NCI-H2081 treated with DMSO at 0.1 percent for 48 hours (cell line): Measurements from ENCODE around the gene CAPZA1.
"Not testable (repeated sequence)": the region's sequence is repeated elsewhere in the genome, so short reads cannot be mapped to it uniquely, and the experiment has no call there.

Source experiments
- DNase-seq: peaks from one replicate; lab custom pipeline; 2025; lab: John Stamatoyannopoulos, UW

Gene CAPZA1

DNA sequence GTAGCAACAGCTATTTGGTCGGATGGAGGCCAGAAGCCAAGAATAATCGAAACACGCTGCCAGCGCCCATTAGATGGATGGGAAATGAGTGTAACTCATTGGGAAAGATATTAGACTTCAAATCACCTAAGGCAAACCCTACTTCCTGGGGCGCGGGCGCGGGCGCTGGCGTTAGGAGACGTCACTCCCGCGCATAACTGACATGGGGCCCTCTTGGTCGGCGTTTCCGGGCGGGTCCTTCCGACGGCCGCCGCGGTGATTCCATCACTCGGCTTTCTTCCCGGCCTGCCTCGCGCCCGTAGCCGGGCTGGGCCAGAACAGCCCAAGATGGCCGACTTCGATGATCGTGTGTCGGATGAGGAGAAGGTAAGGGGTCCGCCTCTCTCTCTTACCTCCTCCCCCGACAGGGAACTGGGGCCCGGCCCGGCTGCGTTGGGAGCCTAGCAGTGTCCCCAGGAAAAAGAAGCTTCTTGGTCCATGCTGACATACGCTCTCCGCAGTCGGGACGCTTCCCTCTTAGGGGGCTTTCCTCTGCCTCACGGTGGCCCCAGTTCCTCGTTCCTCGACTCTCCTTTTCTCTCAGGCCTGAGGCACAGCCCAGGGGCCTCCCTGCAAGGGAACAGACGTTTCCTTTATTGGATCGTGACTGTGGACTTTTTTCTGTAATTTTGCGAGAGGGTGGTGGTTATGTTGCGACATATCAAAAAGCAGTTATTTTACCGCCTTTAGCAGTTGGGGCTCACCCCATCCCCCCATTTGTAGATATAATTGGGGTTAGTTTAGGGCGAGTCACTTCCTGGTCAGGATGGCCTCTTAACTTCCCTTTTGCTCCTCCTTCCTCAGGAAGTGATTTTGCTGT, at the start of gene CAPZA1:
CAPZA1 (plus strand) TSS at position 315 of the 859 bp plus-strand sequence; CDS start at position 328, 13 bp downstream.
- peak; percentile 64 for DNase-seq

DNA sequence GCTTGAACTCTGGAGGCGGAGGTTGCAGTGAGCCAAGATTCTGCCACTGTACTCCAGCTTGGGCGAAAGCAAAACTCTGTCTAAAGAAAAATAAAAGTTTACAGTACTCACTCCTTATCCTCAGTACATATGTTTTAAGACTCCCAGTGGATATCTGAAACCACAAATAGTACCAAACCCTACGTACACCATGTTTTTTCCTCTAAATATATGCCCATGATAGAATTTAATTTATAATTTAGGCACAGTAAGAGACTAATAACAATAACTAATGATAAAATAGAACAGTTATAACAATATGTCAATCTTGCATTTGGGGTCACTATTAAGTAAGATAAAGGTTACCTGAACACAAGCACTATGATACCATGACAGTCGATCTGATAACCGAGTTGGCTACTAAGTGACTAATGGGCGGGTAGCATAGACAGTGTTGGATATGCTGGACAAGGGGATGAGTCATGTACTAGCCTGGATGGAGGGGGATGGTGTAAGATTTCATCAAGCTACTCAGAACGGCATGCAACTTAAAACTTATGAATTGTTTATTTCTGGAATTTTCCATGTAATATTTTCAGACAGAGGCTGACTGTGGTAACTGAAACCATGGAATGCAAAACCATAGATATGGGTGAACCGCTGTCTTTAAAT, 44.4 kb upstream of the CAPZA1 start:
- DNase-seq, result no peak

DNA sequence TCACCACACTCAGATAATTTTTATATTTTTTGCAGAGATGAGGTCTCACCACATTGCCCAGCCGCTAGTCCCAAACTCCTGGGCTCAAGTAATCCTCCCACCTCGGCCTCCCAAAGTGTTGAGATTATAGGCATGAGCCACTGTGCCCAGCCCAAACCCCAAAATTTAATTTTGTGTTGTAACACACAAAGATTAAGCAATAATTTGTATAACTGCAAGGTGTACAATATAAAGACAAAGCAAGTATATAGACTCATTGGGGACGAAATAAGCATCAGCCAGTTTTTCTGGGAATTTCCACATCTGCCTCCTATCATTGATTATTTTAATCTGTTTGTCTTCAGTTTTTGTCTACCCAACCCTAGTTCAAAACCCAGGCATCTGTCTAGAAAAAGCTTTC, 43.4 kb upstream of the CAPZA1 start:
- DNase-seq, result no peak

DNA sequence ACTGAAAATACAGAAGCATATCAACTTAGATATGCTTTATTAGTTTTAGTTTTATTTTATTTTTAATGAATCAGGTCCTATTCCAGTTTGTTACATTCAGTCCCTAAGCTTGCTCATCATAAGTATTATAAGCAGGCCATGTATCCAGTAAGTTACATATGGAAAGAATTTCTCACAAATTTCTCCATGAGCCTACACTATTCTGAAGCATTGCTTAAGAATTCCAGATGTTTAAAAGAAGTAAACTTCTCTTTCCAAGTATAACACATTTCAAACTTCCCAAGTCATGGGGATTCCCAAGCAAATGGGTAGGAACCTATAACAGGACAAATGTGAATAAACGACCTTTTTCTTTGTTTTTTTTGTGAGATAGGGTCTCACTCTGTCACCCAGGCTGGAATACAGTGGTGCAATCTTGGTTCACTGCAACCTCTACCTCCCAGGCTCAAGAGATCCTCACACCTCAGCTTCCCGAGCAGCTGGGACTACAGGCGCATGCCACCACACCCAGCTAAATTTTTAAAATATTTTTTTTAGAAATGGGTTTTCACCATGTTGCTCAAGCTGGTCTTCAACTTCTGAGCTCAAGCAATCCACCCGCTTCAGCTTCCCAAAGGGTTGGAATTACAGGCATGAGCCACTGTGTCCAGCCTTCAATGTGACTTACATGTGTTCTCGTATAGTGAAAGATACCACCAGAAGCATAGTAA, 39.7 kb upstream of the CAPZA1 start:
- no peak for DNase-seq

DNA sequence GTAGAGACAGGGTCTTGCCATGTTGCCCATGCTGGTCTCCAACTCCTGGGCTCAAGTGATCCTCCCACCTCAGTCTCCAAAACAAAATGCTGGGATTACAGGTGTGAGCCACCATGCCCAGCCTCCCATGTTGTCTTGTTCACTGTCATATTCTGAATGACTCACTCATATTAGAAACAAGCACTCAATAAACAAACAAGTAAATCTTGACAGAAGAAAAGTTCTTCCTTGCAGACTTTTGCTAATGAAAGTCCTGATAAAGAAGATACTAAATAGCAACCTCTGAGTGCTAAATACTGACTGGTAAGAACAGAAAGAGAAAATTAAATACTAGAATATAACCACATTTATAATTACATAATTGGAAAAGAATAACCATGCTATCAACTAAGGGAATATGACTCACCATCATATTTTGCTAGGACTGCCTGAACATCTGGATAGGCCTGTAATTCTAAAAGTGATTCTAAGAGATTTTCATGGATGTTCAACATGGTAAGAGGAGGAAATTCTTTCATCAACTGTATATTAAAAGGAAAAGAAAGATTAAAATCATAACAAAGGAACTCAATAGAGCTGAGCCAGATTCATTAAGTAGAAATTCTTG, 37.9 kb upstream of the CAPZA1 start:
- no peak for DNase-seq

DNA sequence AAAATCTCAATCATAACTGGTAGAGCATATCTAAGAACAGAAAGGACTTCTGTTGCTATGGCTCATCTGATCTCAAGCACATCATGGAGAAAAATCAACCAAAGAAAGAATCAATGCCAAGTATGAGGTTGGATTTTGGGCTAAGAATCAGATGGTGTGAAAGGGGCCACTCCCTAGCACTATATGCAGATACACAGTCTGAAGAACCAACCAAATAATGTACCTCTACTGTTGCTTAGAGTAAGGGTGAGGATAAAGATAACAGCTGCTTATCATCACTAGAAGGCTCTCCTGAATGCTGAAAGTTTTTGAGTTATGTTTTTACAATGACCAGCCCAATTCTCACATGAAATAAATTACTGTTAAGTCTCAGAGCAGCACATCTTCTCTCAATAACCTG, 36.3 kb upstream of the CAPZA1 start:
- DNase-seq, result no peak

DNA sequence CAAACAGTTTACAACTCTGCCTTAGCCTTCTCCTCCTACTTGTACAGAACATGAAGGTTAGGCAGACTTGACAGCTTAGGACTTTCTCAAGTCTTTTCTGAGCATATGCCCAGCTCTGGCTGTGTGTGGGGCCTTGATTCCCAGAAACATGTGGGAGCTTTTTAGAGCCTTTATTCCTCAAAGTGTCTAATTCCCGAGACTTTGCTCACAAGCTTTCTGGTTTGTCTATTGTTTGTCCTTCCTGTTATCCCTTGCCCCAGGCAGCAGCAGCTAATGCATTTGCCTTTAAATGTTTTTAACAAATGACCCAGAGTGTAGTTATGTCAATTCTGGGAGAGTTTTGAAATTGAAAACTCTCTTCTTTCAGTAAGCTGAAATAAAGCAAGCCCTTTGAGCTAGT, 29.9 kb upstream of the CAPZA1 start:
- no peak for DNase-seq

DNA sequence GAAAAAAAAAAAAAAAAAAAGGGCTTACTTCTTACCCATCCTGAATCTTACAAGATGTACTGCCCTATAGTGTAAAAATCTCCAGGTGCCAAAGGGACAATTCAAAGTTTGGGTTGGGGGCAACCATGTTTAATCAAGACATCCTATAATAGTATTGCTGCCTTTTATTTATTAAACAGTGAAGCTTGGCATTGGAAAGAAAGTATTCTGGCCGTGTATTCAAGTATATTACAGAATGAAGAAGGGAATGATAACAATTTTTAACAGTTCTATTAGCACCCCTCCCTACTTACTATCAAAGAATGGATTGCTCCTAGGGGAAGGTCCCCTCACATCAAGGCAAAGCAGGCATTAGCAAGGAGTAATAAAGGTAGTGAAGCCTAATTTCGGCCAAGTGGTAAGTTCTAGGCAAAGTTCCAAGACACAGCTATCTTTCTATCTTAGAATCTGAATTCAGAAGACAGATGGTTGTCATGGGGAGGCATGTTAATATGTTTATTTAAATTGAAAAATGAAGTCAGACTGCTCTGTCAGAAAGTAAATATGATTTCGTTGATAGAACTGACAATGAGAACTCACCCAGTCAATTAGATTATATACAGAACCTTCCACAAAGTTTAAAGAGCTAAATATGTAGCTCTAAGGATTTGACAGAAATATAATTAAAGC, 25.3 kb upstream of the CAPZA1 start:
- DNase-seq, result no peak

DNA sequence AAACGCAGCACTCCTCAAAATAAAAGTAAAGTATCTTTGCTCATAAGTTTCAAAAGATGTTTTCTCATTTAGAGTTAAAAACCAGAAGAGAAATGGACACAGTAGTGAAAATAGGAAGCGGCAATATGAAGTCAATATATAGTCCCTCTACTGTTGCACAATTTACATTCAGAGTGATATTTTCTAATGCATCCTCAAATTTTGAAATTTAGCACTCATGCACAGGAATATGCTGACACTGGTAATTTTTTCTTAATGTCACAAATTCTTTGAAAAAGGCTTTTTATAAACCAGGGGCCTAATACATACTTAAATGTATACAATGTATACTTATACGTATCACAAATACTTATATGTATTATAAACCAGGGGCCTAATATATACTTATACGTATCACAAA, 20.2 kb upstream of the CAPZA1 start:
- DNase-seq, result no peak

DNA sequence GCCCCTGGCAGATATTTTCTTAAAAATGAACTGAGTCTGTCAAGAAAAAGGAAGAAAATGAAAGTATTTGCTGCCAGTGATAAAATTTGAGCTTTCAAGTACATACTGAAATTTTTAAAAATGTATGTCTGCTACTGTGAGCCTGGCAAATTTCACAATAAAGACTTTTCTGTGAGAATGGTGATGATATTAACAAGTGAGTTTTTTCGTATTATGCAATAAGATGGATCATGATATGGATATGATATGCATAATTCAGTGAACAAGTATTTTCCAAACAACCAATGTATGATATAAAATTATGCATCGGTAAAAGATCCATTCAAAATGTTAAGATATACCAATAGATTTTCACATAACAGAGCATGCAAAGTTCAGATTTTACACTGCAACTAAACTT, 16.6 kb upstream of the CAPZA1 start:
- DNase-seq, result no peak

DNA sequence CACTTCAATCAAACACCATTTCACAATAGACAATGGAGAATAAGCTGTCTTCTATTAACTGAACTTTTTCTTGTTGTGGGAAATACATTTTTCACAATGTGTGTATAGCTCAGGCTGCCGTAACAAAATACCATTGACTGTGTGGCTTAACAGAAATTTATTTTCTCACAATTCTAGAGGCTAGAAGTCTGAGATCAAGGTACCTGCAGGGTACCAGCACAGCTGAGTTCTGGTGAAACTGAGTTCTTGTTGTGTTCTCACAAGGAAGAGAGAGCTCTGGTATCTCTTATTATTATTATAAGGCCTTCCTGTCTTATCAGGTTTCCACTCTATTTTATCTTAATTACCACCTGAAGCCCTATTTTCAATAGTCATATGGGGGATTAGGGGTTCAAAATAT, 16.1 kb upstream of the CAPZA1 start:
- no peak for DNase-seq

DNA sequence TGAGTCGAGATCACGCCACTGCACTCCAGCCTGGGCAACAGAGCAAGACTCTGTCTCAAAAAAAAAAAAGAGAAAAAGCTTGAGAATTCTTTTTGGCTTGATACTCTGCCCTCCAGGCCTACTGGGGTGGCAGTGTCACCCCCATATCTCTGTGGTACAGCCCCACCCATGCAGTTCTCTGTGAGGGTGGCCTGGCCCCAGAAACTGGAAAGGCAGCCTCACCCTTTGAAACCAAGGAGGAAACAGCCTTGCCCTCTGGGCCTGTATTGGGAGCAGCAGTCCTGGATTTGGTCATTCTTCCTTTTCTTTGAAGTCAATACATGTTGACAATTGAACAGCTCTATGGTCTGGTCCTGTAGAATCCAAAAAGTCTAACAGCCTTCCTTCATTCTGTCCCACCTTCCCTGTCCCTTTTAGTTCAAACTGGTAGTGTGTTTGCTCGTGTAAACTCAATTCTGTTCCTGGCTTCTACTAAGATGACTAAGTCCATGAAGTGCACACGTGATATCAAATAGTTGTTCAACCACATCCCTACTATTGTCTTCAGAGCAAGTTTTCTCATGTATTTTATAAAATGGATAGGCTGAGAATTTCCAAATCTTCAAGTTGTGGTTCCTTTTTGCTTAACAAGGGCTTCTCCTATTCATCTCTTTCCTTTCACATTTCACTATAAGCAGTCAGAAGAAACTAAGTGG, 13.9 kb upstream of the CAPZA1 start:
- DNase-seq, result no peak

DNA sequence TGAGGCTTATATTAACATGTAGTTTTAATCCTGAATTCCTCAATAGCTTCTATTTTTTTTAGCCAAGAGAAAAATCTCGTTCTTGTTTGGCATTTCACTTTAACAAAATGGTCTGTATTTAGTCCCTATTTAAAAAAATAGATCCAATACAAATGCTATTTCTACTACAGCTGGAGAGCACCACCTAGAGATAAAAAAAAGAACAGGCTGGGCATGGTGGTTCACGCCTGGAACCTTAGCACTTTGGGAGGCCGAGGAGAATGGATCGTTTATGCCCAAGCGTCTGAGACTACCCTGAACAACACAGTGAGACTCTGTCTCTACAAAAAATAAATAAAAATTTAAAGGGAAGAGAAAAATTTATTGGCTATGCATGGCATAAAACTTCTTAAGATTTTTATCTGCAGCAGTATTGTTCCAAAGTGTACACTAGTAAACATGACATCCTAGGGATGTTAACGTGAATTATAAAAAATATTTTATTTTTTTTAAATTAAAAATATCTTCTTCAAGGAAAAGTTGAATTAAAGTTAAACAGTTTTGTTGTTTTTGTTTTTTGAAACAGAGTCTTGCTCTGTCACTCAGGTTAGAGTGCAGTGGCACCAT, 5.1 kb upstream of the CAPZA1 start:
- DNase-seq, result no peak

DNA sequence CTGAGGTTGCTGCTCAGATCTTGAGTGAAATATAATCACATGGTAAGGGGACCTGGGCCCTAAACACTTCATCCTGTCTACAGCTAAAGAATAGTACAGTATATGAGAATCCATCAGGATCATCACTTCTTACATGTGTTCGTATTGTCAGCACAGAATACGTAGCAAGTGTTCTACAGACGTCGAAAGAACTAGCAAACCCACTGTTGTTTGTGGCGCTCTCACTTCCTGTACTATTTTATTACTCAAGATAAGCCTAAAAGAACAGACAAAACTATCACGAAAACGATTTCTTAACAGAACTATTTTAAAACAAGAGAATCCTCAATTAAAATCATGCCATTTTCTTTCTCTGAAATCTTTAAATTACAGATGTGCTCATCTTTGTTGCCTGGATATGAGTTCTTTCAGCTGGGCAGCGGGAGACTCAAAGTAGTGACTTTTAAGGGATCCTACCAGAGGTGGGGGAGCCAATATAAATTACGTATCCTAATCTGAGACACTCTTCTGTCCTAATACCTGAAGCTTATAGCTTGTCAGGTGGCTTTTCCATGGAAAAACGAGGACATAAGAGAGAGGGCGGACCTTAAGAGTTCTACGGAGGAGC, 1.4 kb upstream of the CAPZA1 start:
- no peak for DNase-seq

DNA sequence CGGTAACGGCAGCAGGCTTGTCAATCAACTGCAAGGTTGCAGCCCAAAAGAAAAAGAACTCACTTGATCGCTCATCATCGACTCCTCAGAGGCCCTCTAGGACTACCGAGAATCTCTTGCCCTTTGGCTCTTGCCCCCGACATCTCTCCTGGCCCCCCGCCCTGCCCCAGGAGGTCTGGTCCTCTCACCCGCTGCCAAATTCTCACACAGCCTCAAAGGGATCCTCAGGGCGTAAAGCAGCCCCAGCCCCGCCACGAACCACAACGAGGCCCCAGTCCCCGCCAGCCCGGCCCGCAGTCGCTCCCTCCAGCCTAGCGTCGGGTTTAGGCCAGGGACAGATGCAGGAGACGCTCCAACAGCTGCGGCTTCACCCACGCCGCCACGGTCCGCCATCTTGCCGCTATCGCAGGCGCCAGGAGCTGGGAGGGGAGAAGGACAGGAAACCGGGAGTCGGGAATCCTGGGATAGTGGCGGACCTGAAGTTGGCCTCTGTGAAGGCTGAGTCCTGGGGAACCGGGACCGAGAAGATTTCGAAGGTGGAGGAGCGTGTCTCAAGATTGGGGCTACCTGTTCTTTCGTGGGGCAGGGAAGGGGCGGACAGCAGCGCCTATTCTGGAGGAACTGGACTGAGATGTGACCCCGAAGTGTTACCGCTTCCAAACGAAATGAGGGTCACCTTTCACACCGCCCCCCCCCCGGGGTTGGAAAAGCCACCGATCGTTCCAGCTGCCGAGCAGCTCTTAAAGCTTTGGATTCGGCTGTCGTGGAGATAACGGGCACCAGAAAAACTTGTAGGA, 713 bp upstream of the CAPZA1 start, which contains the start of gene ST7L:
ST7L (minus strand) TSS at position 421 of the 797 bp plus-strand sequence; CDS start at position 393, 28 bp downstream.
- DNase-seq, result no peak

DNA sequence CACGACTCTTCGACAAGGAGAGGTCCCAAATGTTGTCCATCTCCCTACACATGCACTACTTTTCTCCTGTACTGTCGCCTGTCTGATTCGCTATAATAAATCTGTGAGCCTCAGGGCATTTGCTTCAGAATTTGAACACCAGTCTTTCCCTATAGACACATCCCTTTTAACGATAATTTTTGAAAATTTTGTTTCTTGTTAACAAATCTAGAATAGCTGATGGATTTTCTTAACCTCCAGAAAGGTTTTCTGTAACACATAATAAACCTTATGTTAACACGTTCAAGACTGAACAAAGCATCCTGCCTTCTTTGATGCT, 704 bp downstream of the CAPZA1 start:
- DNase-seq, result no peak

DNA sequence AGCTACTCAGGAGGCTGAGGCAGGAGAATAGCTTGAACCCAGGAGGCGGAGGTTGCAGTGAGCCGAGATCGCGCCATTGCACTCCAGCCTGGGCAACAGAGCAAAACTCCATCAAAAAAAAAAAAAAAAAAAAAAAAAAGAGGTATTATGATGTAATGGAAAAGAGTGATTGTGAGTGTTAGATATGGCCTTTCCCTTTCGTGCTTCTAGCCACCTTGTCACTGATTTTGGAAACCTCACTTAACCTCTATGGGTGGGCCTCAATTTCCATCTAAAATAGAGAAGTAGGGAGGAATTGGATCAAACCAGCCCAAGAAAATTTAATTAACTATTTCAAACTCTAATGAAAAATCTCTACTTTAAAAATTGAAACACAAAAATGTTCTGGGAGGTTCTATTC, 4.9 kb downstream of the CAPZA1 start:
- not testable (repeated sequence) for DNase-seq

DNA sequence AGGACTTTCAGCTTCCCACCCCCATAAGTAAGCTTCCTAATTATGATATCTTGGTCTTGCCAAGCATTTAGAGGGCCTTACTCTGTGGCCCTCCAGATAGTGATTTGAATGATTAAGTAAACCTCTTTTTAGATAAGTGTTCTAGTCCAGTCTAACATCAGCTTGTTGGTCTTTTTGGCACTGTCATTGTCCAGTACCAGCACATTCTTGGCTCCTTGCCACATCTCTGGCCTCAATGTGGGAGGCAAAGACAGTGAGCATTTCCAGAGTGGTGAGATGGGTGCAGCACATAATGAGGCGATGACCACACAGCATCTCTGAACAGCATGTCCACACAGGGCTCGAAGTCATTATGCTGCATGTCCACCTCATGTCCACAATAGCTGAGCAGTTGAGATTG, 6.1 kb downstream of the CAPZA1 start:
- no peak for DNase-seq

DNA sequence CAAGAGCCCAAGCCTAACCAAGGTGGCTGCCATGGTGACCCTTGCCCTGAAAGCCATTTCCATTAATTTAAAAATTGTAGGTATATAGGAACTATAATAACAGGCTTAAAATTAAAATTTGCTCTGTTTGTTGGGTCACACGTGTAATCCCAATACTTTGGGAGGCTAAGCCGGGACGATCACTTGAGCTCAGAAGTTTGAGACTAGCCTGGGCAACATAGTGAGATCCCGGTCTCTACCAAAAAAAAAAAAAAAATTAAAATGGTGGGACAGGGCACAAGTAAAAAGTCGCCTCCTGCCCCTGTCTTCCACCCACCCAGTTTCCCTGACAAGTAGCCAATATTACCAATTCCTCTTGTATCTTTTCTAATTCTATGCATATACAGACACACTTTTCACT, 6.6 kb downstream of the CAPZA1 start:
- no peak for DNase-seq

DNA sequence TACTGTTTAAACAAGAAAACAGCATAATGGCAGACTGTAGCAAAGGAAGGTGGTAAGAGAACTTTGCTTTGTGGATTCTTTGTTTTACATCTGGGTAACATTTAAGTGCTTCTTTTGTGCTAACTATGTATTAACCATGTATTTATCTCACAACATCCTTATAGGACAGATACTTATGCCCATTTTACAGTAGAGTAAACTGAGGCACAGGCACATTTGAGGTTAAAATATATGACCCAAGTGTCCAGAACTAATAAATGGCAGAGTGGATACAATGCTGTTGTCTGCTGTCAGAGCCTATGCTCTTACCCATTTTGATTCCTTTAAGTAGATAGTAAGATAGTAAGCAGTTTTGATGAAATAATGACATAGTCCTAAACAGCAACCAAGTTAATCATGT, 7.3 kb downstream of the CAPZA1 start:
- no peak for DNase-seq
